Thoracic aorta (tissue), 2 donors: Measurements from ENCODE around the gene KRT81. TPM values are rescaled to one million over a fixed set of nuclear protein-coding genes. Genes with fewer than 3 reads are reported as not detected.

Experiments
- ATAC-seq: fragments of 150-250 bp; one replicate; pipeline ENCODE4 v1.8.0; 2017; ENCODE audit warnings: low read depth; ENCODE audit not compliant: insufficient number of reproducible peaks, low FRiP score
- DNase-seq: peaks from one replicate; pipeline ENCODE4 v3.0.0-alpha.2; 2020; ENCODE audit warnings: low spot score
- H3K27ac ChIP-seq, 2 donors: fragments of 200-600 bp; sonication (generic); 1 replicate in 1 of 2; 2 replicates in 1 of 2; pipeline ENCODE4 v1.5.1; 2016; ENCODE audit warnings: mild to moderate bottlenecking in 2 of 2, moderate library complexity in 2 of 2
- H3K27me3 ChIP-seq: fragments of 200-600 bp; sonication (generic); replicated peaks from 2 replicates; pipeline ENCODE4 v1.6.0; 2016; ENCODE audit warnings: mild to moderate bottlenecking; ENCODE audit not compliant: insufficient read depth
- H3K36me3 ChIP-seq: fragments of 200-600 bp; sonication (generic); one replicate; pipeline ENCODE4 v1.5.1; 2016
- H3K4me1 ChIP-seq, 2 donors: fragments of 200-600 bp; sonication (generic); 1 replicate in 1 of 2; 2 replicates in 1 of 2; pipeline versions ENCODE4 v1.5.1 to v1.6.0; 2016; ENCODE audit warnings: low read depth in 2 of 2, mild to moderate bottlenecking in 1 of 2; ENCODE audit not compliant: control insufficient read depth in 1 of 2
- H3K4me3 ChIP-seq: fragments of 200-600 bp; sonication (generic); 2 replicates; pipeline ENCODE4 v1.5.1; 2016; ENCODE audit warnings: mild to moderate bottlenecking
- H3K9me3 ChIP-seq: fragments of 200-600 bp; sonication (generic); 2 replicates; pipeline ENCODE4 v1.5.1; 2016
- CTCF ChIP-seq: fragments of 200-600 bp; sonication (generic); IDR thresholded peaks from one replicate; pipeline ENCODE4 v1.5.1; 2019; ENCODE audit warnings: antibody characterized with exemption
- total RNA-seq, 2 donors: library from RNA; depleted of rRNA; stranded (reverse); fragments of >200 nt; gene quantifications; one replicate each; pipeline versions ENCODE4 v1.1.0 to v1.2.3, GENCODE V29; 2016

Gene KRT81
- total RNA-seq, 2 donors from 2014 or later, result 5.1 TPM; not detected in 1

- Histone ChIP-seq H3K4me3 (no peak overlapping the region), H3K9me3 (no peaks in the 10 kb centered on the region), H3K27me3 (no peaks in the 10 kb centered on the region), H3K4me1 (peaks cover 4 to 12% of the 10 kb centered on the region in 2 donors), H3K27ac (no peak overlapping the region), H3K36me3 (no peaks in the 10 kb centered on the region)
- no peak for DNase-seq
- no peak for TF ChIP-seq CTCF
- ATAC-seq, result no peak
These were observed 53.0 kb downstream of the KRT81 start for GRCh38 chr12:52238207-52238840.

- no peak for ATAC-seq
- Histone ChIP-seq H3K27ac (no peak overlapping the region), H3K36me3 (no peaks in the 10 kb centered on the region), H3K9me3 (no peaks in the 10 kb centered on the region), H3K4me3 (no peak overlapping the region), H3K27me3 (no peaks in the 10 kb centered on the region), H3K4me1 (peaks cover 0 to 23% of the 10 kb centered on the region in 2 donors)
- TF ChIP-seq CTCF, result no peak
- DNase-seq, result no peak
These were observed 54.8 kb downstream of the KRT81 start for GRCh38 chr12:52236386-52237050.

Other genes starting within 250 kb of the KRT81 start
- gene NR4A1, start 240.1 kb downstream of the KRT81 start, total RNA-seq, result 100 to 1,000 TPM; 112 to 468 TPM
- gene ATG101, start 221.6 kb downstream of the KRT81 start, total RNA-seq, result 10 to 100 TPM; 43.0 to 46.6 TPM
- 1 to 10 TPM in 1 of 2 donors, not detected in 1; 1.8 TPM for gene SMIM41, start 211.8 kb downstream of the KRT81 start, total RNA-seq
- gene KRT80, start 99.5 kb downstream of the KRT81 start, total RNA-seq, result under 1 TPM; 0.21 to 0.41 TPM
- gene KRT7, start 58.3 kb downstream of the KRT81 start, total RNA-seq, result 100 to 1,000 TPM in 1 of 2 donors, 10 to 100 TPM in 1; 24.1 to 105 TPM
- gene KRT86, start 16.9 kb downstream of the KRT81 start, total RNA-seq, result 1 to 10 TPM in 1 of 2 donors, not detected in 1; 9.3 TPM
- gene KRT83, start 29.9 kb upstream of the KRT81 start, total RNA-seq, result not detected
- not detected for gene KRT85, start 75.9 kb upstream of the KRT81 start, total RNA-seq
- gene KRT84, start 94.1 kb upstream of the KRT81 start, total RNA-seq, result not detected
- gene KRT82, start 114.8 kb upstream of the KRT81 start, total RNA-seq, result not detected
- gene KRT75, start 142.8 kb upstream of the KRT81 start, total RNA-seq, result not detected
- gene KRT6B, start 160.6 kb upstream of the KRT81 start, total RNA-seq, result under 1 TPM in 1 of 2 donors, not detected in 1; 0.41 TPM
- not detected for gene KRT6C, start 182.3 kb upstream of the KRT81 start, total RNA-seq
- gene KRT6A, start 201.7 kb upstream of the KRT81 start, total RNA-seq, result under 1 TPM in 1 of 2 donors, not detected in 1; 0.68 TPM
- 1 to 10 TPM in 1 of 2 donors, not detected in 1; 7.6 TPM for gene KRT5, start 228.9 kb upstream of the KRT81 start, total RNA-seq